ENCODE results near the gene SNTB2. TPM values are rescaled to one million over a fixed set of nuclear protein-coding genes. Genes with fewer than 3 reads are reported as not detected.

The SNTB2 gene
- total RNA-seq, 1 experiment from 2014 or later = 30.3 TPM

DNA sequence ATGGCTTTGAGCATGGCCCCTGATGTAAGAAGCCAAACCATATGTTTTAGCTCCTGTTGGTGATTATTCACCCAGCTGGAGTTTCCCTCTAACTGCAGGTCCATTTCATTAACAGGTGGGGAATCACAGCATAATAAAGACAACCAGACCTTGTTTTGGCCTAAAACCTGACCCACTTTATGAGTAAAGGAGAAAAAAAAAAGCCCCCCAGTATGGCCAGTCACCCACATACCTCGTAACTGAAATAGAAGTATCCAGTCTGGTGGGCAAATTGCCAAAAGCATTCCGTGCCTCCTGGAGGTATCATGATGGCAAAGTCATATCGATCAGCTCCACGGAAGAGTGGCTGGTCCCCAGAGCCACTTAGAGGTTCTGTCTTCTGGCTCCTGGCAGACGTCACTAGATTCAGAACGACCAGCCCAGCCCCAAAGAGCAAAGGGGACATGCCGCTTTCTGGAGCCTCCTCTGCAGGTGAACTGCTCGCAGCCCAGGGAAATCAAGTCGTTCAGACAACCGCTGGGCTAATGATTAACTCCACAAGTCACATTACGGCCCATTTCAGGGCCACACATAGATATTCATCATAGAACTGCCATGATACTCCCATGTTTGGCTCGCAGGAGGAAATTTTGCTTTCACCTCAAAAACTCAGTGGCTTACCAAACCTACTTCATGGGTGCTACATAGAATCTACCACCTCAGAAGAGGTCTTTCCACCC is 164.5 kb downstream of the SNTB2 start, which contains the start of gene TMED6:
TSS of gene TMED6 (minus strand) at position 478 of the 719 bp plus-strand sequence. CDS start at position 445, 33 bp downstream.
- Histone ChIP-seq H3K36me3 (ENCODE audit: low read depth) (peaks cover 5% of the 10 kb centered on the region), H2AFZ (no peak within 1 kb of the TSS), H3K4me2 (no peak within 1 kb of the TSS), H3K27ac (no peak within 1 kb of the TSS), H3K27me3 (ENCODE audit: insufficient read depth, low read depth) (no peaks in the 10 kb centered on the region), H3K9me3 (ENCODE audit: insufficient read depth, low read depth) (no peaks in the 10 kb centered on the region), H3F3A (ENCODE audit: insufficient read depth, low read depth) (peaks cover 4% of the 10 kb centered on the region; the same call in 1 of the 2 replicates), H3K4me1 (replicated peaks; ENCODE audit: insufficient read depth) (no peaks in the 10 kb centered on the region), H3K4me3 (no peak within 1 kb of the TSS), H3K79me2 (ENCODE audit: low read depth) (no peaks in the 10 kb centered on the region), H3K9me2 (ENCODE audit: insufficient read depth) (no peaks in the 10 kb centered on the region), H4K20me1 (ENCODE audit: insufficient read depth) (no peaks in the 10 kb centered on the region)
- intact Hi-C loops (cut with micrococcal nuclease; ENCODE audit: unreplicated experiment) = no loop called here
- CTCF ChIA-PET = no interaction called here
- BruUV-seq (replicated peaks) = no TSS peak
- POLR2A ChIA-PET (ENCODE audit: unreplicated experiment) = no interaction called here
- TF ChIP-seq, protein P1, sequence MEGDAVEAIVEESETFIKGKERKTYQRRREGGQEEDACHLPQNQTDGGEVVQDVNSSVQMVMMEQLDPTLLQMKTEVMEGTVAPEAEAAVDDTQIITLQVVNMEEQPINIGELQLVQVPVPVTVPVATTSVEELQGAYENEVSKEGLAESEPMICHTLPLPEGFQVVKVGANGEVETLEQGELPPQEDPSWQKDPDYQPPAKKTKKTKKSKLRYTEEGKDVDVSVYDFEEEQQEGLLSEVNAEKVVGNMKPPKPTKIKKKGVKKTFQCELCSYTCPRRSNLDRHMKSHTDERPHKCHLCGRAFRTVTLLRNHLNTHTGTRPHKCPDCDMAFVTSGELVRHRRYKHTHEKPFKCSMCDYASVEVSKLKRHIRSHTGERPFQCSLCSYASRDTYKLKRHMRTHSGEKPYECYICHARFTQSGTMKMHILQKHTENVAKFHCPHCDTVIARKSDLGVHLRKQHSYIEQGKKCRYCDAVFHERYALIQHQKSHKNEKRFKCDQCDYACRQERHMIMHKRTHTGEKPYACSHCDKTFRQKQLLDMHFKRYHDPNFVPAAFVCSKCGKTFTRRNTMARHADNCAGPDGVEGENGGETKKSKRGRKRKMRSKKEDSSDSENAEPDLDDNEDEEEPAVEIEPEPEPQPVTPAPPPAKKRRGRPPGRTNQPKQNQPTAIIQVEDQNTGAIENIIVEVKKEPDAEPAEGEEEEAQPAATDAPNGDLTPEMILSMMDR (conservative IDR thresholded peaks at IDR 0.05) = no peak
- TF ChIP-seq EZH2 (IDR thresholded peaks at IDR 0.05; ENCODE audit: low read depth) = no peak
- DNase-seq = no peak

Other genes with a start within 250 kb of the SNTB2 start
- 2.5 and 2.7 TPM in 2 replicates for gene HAS3, start 81.5 kb upstream of the SNTB2 start, total RNA-seq (2021)
- gene CHTF8, start 54.6 kb upstream of the SNTB2 start, total RNA-seq (2021) = 126 and 161 TPM in 2 replicates
- gene UTP4, start 54.5 kb upstream of the SNTB2 start, total RNA-seq (2021) = 42.1 and 45.9 TPM in 2 replicates
- gene VPS4A, start 124.2 kb downstream of the SNTB2 start, total RNA-seq (2021) = 25.4 and 26.7 TPM in 2 replicates
- 16.7 and 20.3 TPM in 2 replicates for gene PDF, start 143.4 kb downstream of the SNTB2 start, total RNA-seq (2021)
- 39.9 and 41.9 TPM in 2 replicates for gene COG8, start 152.4 kb downstream of the SNTB2 start, total RNA-seq (2021)
- gene NIP7, start 152.6 kb downstream of the SNTB2 start, total RNA-seq (2021) = 23.6 and 29.5 TPM in 2 replicates
- 0.59 TPM in 1 of 2 replicates, not detected in the other for gene TMED6, start 164.6 kb downstream of the SNTB2 start, total RNA-seq (2021)
- 20.1 and 27.9 TPM in 2 replicates for gene TERF2, start 198.8 kb downstream of the SNTB2 start, total RNA-seq (2021)
- 29.3 and 29.8 TPM in 2 replicates for gene CYB5B, start 237.5 kb downstream of the SNTB2 start, total RNA-seq (2021)

Data from PC-9 (cell line).